Neural progenitor cell (in vitro differentiated cells): ENCODE measurements around the gene NTM. TPM values are rescaled to one million over a fixed set of nuclear protein-coding genes. Genes with fewer than 3 reads are reported as not detected.

ENCODE experiments used
- DNase-seq: peaks from one replicate; pipeline ENCODE4 v3.0.0-alpha.2; 2016; ENCODE audit warnings: low spot score
- H2AFZ ChIP-seq: fragments of 200-600 bp; sonication (generic); replicated peaks from 2 replicates; pipeline ENCODE4 v1.6.1; 2016; ENCODE audit warnings: antibody characterized with exemption
- H3F3A ChIP-seq: fragments of 200-600 bp; sonication (generic); 2 replicates; pipeline ENCODE4 v1.6.1; 2016; ENCODE audit warnings: antibody characterized with exemption, low read depth
- H3K27ac ChIP-seq: fragments of 200-600 bp; sonication (generic); 2 replicates; pipeline ENCODE4 v1.5.1; 2016; ENCODE audit warnings: mild to moderate bottlenecking
- H3K27me3 ChIP-seq: fragments of 200-600 bp; sonication (generic); 2 replicates; pipeline ENCODE4 v1.6.1; 2016; ENCODE audit warnings: mild to moderate bottlenecking, moderate library complexity
- H3K36me3 ChIP-seq: fragments of 200-600 bp; sonication (generic); 2 replicates; pipeline ENCODE4 v1.5.1; 2016
- H3K4me1 ChIP-seq: fragments of 200-600 bp; sonication (generic); 2 replicates; pipeline ENCODE4 v1.6.1; 2016; ENCODE audit warnings: mixed run types
- H3K4me2 ChIP-seq: fragments of 200-600 bp; sonication (generic); 2 replicates; pipeline ENCODE4 v1.6.1; 2016
- H3K4me3 ChIP-seq: fragments of 200-600 bp; sonication (generic); 2 replicates; pipeline ENCODE4 v1.5.1; 2016
- H3K79me2 ChIP-seq: fragments of 200-600 bp; sonication (generic); 2 replicates; pipeline ENCODE4 v1.6.1; 2016; ENCODE audit warnings: low read depth
- H3K9ac ChIP-seq: fragments of 200-600 bp; sonication (generic); 2 replicates; pipeline ENCODE4 v1.6.1; 2016
- H3K9me3 ChIP-seq: fragments of 200-600 bp; sonication (generic); 2 replicates; pipeline ENCODE4 v1.5.1; 2016; ENCODE audit warnings: low read depth
- H4K20me1 ChIP-seq: fragments of 200-600 bp; sonication (generic); 2 replicates; pipeline ENCODE4 v1.6.1; 2016; ENCODE audit warnings: low read depth
- H3K27ac Mint-ChIP-seq: 3 replicates; pipeline ENCODE4 v1.8.0; 2021; ENCODE audit warnings: mixed read lengths
- H3K27me3 Mint-ChIP-seq: 2 replicates; pipeline ENCODE4 v1.8.0; 2022; ENCODE audit warnings: low read depth, mild to moderate bottlenecking, inconsistent platforms, moderate library complexity, mixed read lengths; ENCODE audit not compliant: insufficient read depth
- H3K36me3 Mint-ChIP-seq: 3 replicates; pipeline ENCODE4 v1.8.0; 2021; ENCODE audit warnings: mixed read lengths
- H3K4me1 Mint-ChIP-seq: 3 replicates; pipeline ENCODE4 v1.8.0; 2021; ENCODE audit warnings: mixed read lengths
- H3K4me3 Mint-ChIP-seq: 3 replicates; pipeline ENCODE4 v1.8.0; 2021; ENCODE audit warnings: mild to moderate bottlenecking, moderate library complexity, mixed read lengths
- H3K9me3 Mint-ChIP-seq: 3 replicates; pipeline ENCODE4 v1.8.0; 2020; ENCODE audit warnings: mixed read lengths
- CTCF ChIP-seq: fragments of 200-600 bp; sonication (generic); IDR thresholded peaks from 2 replicates; pipeline ENCODE4 v1.5.1; 2017; ENCODE audit warnings: antibody characterized with exemption, mild to moderate bottlenecking
- EZH2 ChIP-seq: fragments of 200-600 bp; sonication (generic); IDR thresholded peaks from 2 replicates; pipeline ENCODE4 v1.6.1; 2017; ENCODE audit warnings: antibody characterized with exemption, mild to moderate bottlenecking, moderate library complexity
- EZH2phosphoT487 ChIP-seq: fragments of 200-600 bp; sonication (generic); IDR thresholded peaks from 2 replicates; pipeline ENCODE4 v1.6.1; 2017; ENCODE audit warnings: antibody characterized with exemption
- total RNA-seq: library from RNA; depleted of rRNA; stranded (reverse); fragments of >200 nt; gene quantifications from 2 replicates; pipeline ENCODE4 v1.2.3, GENCODE V29; 2015; ENCODE audit warnings: low replicate concordance

Gene NTM
- total RNA-seq, 1 donor from 2014 or later: 4.3 TPM

GRCh38 chr11:132242632-132243031, 872.2 kb downstream of the NTM start:
- no peak for TF ChIP-seq EZH2phosphoT487
- no peak for TF ChIP-seq CTCF
- TF ChIP-seq EZH2: no peak
- H3F3A ChIP-seq: no peaks in the 10 kb centered on the region
- H4K20me1 ChIP-seq: no peaks in the 10 kb centered on the region
- H3K27ac ChIP-seq: no peak overlapping the region
- no peak overlapping the region for H3K4me3 Mint-ChIP-seq
- no peaks in the 10 kb centered on the region for H3K79me2 ChIP-seq
- no peaks in the 10 kb centered on the region for H3K36me3 ChIP-seq
- H3K4me1 Mint-ChIP-seq: peaks cover 26% of the 10 kb centered on the region
- DNase-seq: no peak
- H3K4me2 ChIP-seq: no peak overlapping the region
- H3K9ac ChIP-seq: no peak overlapping the region
- no peak overlapping the region for H3K4me3 ChIP-seq
- no peaks in the 10 kb centered on the region for H3K36me3 Mint-ChIP-seq
- peak overlapping the region; percentile 59 for H3K27ac Mint-ChIP-seq
- H2AFZ ChIP-seq: peak overlapping the region; percentile 44
- H3K27me3 ChIP-seq: no peaks in the 10 kb centered on the region
- H3K27me3 Mint-ChIP-seq: no peaks in the 10 kb centered on the region
- H3K4me1 ChIP-seq: peaks cover 12% of the 10 kb centered on the region
- H3K9me3 Mint-ChIP-seq: no peaks in the 10 kb centered on the region
- no peaks in the 10 kb centered on the region for H3K9me3 ChIP-seq

- H3K79me2 ChIP-seq: no peaks in the 10 kb centered on the region
- H3K4me2 ChIP-seq: no peak overlapping the region
- no peaks in the 10 kb centered on the region for H3F3A ChIP-seq
- no peak overlapping the region for H3K4me3 Mint-ChIP-seq
- TF ChIP-seq EZH2: no peak
- TF ChIP-seq CTCF: no peak
- no peak for TF ChIP-seq EZH2phosphoT487
- H3K4me3 ChIP-seq: no peak overlapping the region
- H3K9me3 Mint-ChIP-seq: no peaks in the 10 kb centered on the region
- H3K4me1 Mint-ChIP-seq: peaks cover 29% of the 10 kb centered on the region
- no peak overlapping the region for H2AFZ ChIP-seq
- H3K27me3 ChIP-seq: no peaks in the 10 kb centered on the region
- no peaks in the 10 kb centered on the region for H3K36me3 ChIP-seq
- H3K27ac ChIP-seq: no peak overlapping the region
- no peak overlapping the region for H3K9ac ChIP-seq
- no peaks in the 10 kb centered on the region for H3K36me3 Mint-ChIP-seq
- H3K4me1 ChIP-seq: peaks cover 12% of the 10 kb centered on the region
- DNase-seq: no peak
- H3K27ac Mint-ChIP-seq: no peak overlapping the region
- H3K27me3 Mint-ChIP-seq: no peaks in the 10 kb centered on the region
- no peaks in the 10 kb centered on the region for H3K9me3 ChIP-seq
- no peaks in the 10 kb centered on the region for H4K20me1 ChIP-seq
These were observed 874.4 kb downstream of the NTM start for GRCh38 chr11:132244846-132245245.

GRCh38 chr11:132245403-132246385, 875.3 kb downstream of the NTM start:
- H3K9ac ChIP-seq: no peak overlapping the region
- Mint-ChIP-seq H3K9me3 (peaks cover 3% of the 10 kb centered on the region), H3K4me3 (no peak overlapping the region), H3K27ac (no peak overlapping the region), H3K4me1 (peaks cover 29% of the 10 kb centered on the region), H3K36me3 (no peaks in the 10 kb centered on the region), H3K27me3 (no peaks in the 10 kb centered on the region)
- no peak overlapping the region for H3K27ac ChIP-seq
- TF ChIP-seq EZH2 (no peak), EZH2phosphoT487 (no peak), CTCF (no peak)
- no peaks in the 10 kb centered on the region for H3F3A ChIP-seq
- no peak overlapping the region for H3K4me3 ChIP-seq
- no peaks in the 10 kb centered on the region for H3K27me3 ChIP-seq
- peaks cover 7% of the 10 kb centered on the region for H3K9me3 ChIP-seq
- no peak overlapping the region for H2AFZ ChIP-seq
- H3K4me2 ChIP-seq: no peak overlapping the region
- H3K4me1 ChIP-seq: peaks cover 12% of the 10 kb centered on the region
- no peaks in the 10 kb centered on the region for H3K79me2 ChIP-seq
- H4K20me1 ChIP-seq: no peaks in the 10 kb centered on the region
- H3K36me3 ChIP-seq: no peaks in the 10 kb centered on the region
- DNase-seq: no peak
